IPS DF 6.9 (cell line): ENCODE results near the gene IFNA8.
"Not testable (repeated sequence)": the region's sequence is repeated elsewhere in the genome, so short reads cannot be mapped to it uniquely, and the experiment has no call there.

Source experiments
- DNase-seq: peaks from one replicate; pipeline ENCODE4 v3.0.0-alpha.2; 2013; ENCODE audit warnings: low read depth, low spot score
- H3K27ac ChIP-seq: one replicate; pipeline ENCODE4 v1.5.1; 2013; ENCODE audit warnings: low read length, control low read depth
- H3K27me3 ChIP-seq: 2 replicates; pipeline ENCODE4 v1.6.1; 2013; ENCODE audit warnings: mild to moderate bottlenecking, low read length; ENCODE audit not compliant: control insufficient read depth, insufficient read depth
- H3K36me3 ChIP-seq: 2 replicates; pipeline ENCODE4 v1.6.1; 2013; ENCODE audit warnings: low read length; ENCODE audit not compliant: control insufficient read depth, insufficient read depth
- H3K4me1 ChIP-seq: 2 replicates; pipeline ENCODE4 v1.6.1; 2013; ENCODE audit warnings: low read length; ENCODE audit not compliant: control insufficient read depth, insufficient read depth
- H3K4me3 ChIP-seq: 2 replicates; pipeline ENCODE4 v1.5.1; 2013; ENCODE audit warnings: mild to moderate bottlenecking, low read length
- H3K9me3 ChIP-seq: 2 replicates; pipeline ENCODE4 v1.6.1; 2013; ENCODE audit warnings: low read length, inconsistent platforms; ENCODE audit not compliant: control insufficient read depth, insufficient read depth
- WGBS: extraction: QIAGEN DNeasy Blood & Tissue Kit; methylation state at CpG from one replicate; pipeline ENCODE4 v1.1.7; 2013; ENCODE audit warnings: mixed read lengths, missing lambda C conversion rate; ENCODE audit not compliant: insufficient read length, insufficient coverage; 5-methylcytosine and 5-hydroxymethylcytosine counted together

The IFNA8 gene

GRCh38 chr9:21429191-21429590 is 20.3 kb downstream of the IFNA8 start:
- DNase-seq = no peak
- no peaks in the 10 kb centered on the region; the same call in 1 of the 2 replicates for H3K4me1 ChIP-seq
- no peaks in the 10 kb centered on the region for H3K36me3 ChIP-seq
- no peak overlapping the region for H3K27ac ChIP-seq
- WGBS = 100% methylated on average over 1 of the region's 2 CpGs
- no peak overlapping the region for H3K4me3 ChIP-seq
- no peaks in the 10 kb centered on the region for H3K9me3 ChIP-seq
- no peaks in the 10 kb centered on the region for H3K27me3 ChIP-seq

GRCh38 chr9:21432672-21433425 is 23.9 kb downstream of the IFNA8 start:
- Histone ChIP-seq H3K9me3 (no peaks in the 10 kb centered on the region), H3K4me1 (no peaks in the 10 kb centered on the region; the same call in 1 of the 2 replicates), H3K27me3 (no peaks in the 10 kb centered on the region), H3K36me3 (no peaks in the 10 kb centered on the region), H3K4me3 (no peak overlapping the region), H3K27ac (no peak overlapping the region)
- no CpG with 5 or more reads among the region's 2 CpGs for WGBS
- no peak for DNase-seq

GRCh38 chr9:21434202-21435014 is 25.5 kb downstream of the IFNA8 start:
- Histone ChIP-seq H3K4me1 (no peaks in the 10 kb centered on the region; the same call in 1 of the 2 replicates), H3K27ac (no peak overlapping the region), H3K4me3 (no peak overlapping the region), H3K36me3 (no peaks in the 10 kb centered on the region), H3K27me3 (no peaks in the 10 kb centered on the region), H3K9me3 (no peaks in the 10 kb centered on the region)
- WGBS = no CpG with 5 or more reads among the region's 9 CpGs
- peak; percentile 47 for DNase-seq

GRCh38 chr9:21435015-21435383 is 26.1 kb downstream of the IFNA8 start:
- DNase-seq, H3K4me3 ChIP-seq, H3K27me3 ChIP-seq, H3K9me3 ChIP-seq, H3K27ac ChIP-seq, H3K4me1 ChIP-seq, H3K36me3 ChIP-seq: not testable (repeated sequence)
- WGBS = no CpG with 5 or more reads among the region's 7 CpGs

GRCh38 chr9:21440139-21440538 is 31.2 kb downstream of the IFNA8 start, which contains the start of gene IFNA1:
IFNA1 (plus strand) TSS chr9:21440439; CDS start chr9:21440508, 69 bp downstream.
- H3K27ac ChIP-seq = no peak within 1 kb of the TSS
- no peaks in the 10 kb centered on the region for H3K36me3 ChIP-seq
- no peak for DNase-seq
- H3K4me1 ChIP-seq = no peaks in the 10 kb centered on the region
- no peak within 1 kb of the TSS for H3K4me3 ChIP-seq
- H3K27me3 ChIP-seq = no peaks in the 10 kb centered on the region
- no CpG with 5 or more reads among the region's 4 CpGs for WGBS
- no peaks in the 10 kb centered on the region for H3K9me3 ChIP-seq

GRCh38 chr9:21443849-21444625 is 35.1 kb downstream of the IFNA8 start:
- no CpG with 5 or more reads among the region's 4 CpGs for WGBS
- Histone ChIP-seq H3K9me3 (no peaks in the 10 kb centered on the region), H3K4me3 (no peak overlapping the region), H3K27ac (no peak overlapping the region), H3K4me1 (no peaks in the 10 kb centered on the region), H3K36me3 (no peaks in the 10 kb centered on the region), H3K27me3 (no peaks in the 10 kb centered on the region)
- no peak for DNase-seq

- H3K9me3 ChIP-seq, H3K27me3 ChIP-seq, H3K36me3 ChIP-seq, DNase-seq, H3K27ac ChIP-seq, H3K4me3 ChIP-seq, H3K4me1 ChIP-seq: not testable (repeated sequence)
- no CpG with 5 or more reads among the region's 5 CpGs for WGBS
These were observed 40.4 kb downstream of the IFNA8 start for GRCh38 chr9:21449312-21449711.

GRCh38 chr9:21450733-21451394 is 41.9 kb downstream of the IFNA8 start:
- Histone ChIP-seq H3K27me3 (no peaks in the 10 kb centered on the region), H3K4me1 (no peaks in the 10 kb centered on the region; the same call in 1 of the 2 replicates), H3K27ac (no peak overlapping the region), H3K4me3 (no peak overlapping the region), H3K36me3 (no peaks in the 10 kb centered on the region), H3K9me3 (no peaks in the 10 kb centered on the region)
- no peak for DNase-seq
- no CpG with 5 or more reads among the region's 4 CpGs for WGBS

GRCh38 chr9:21452681-21453080 is 43.8 kb downstream of the IFNA8 start:
- H3K9me3 ChIP-seq = no peaks in the 10 kb centered on the region
- no peaks in the 10 kb centered on the region for H3K27me3 ChIP-seq
- no peak overlapping the region for H3K4me3 ChIP-seq
- no peaks in the 10 kb centered on the region for H3K36me3 ChIP-seq
- no peak for DNase-seq
- no peak overlapping the region for H3K27ac ChIP-seq
- WGBS = no CpG with 5 or more reads among the region's 4 CpGs
- H3K4me1 ChIP-seq = no peaks in the 10 kb centered on the region; the same call in 1 of the 2 replicates

- Histone ChIP-seq H3K27me3 (no peaks in the 10 kb centered on the region), H3K9me3 (no peaks in the 10 kb centered on the region), H3K4me3 (no peak overlapping the region), H3K4me1 (no peaks in the 10 kb centered on the region; the same call in 1 of the 2 replicates), H3K36me3 (no peaks in the 10 kb centered on the region), H3K27ac (no peak overlapping the region)
- DNase-seq = no peak
- no CpG with 5 or more reads among the region's 2 CpGs for WGBS
These were observed 45.2 kb downstream of the IFNA8 start for GRCh38 chr9:21454149-21454548.
